ENCODE measurements around the gene CCDC191. TPM values are rescaled to one million over a fixed set of nuclear protein-coding genes. Genes with fewer than 3 reads are reported as not detected.

CCDC191 gene
- total and polyA plus RNA-seq, 2 of the 4 experiments (the other 2 are of a cell fraction) = 0.72 to 1.1 TPM

DNA sequence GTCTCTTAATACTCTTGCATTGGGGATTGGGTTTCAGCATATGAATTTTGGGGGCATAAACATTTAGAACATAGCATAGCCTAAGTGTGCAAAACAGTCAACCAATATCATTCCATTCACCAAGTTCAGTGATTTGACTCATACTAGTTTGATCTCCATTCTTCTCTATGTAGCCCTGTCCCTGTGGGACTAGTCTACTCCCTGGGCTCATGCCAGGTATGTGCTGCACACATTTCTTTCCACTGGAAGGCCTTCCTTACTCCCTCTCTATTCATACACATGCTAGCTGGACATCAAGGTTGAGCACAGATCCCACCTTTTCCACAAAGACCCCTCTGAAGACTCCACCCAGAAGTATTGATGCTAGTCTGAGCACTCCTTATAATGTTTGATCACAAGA is 103.4 kb downstream of the CCDC191 start:
- Histone ChIP-seq H4K20me1 (ENCODE audit: insufficient read depth, low read length) (no peaks in the 10 kb centered on the region), H3K4me2 (ENCODE audit: low read depth, low read length) (no peak overlapping the region), H2BK20ac (ENCODE audit: low read depth, low read length) (no peak overlapping the region), H3K56ac (ENCODE audit: extremely low read depth, insufficient read depth, low read length) (no peak overlapping the region), H3K9ac (ENCODE audit: low read depth, low read length) (no peak overlapping the region), H3K9me3 (ENCODE audit: control insufficient read depth, insufficient read depth, low read length) (no peaks in the 10 kb centered on the region), H3K27me3 (ENCODE audit: control insufficient read depth, insufficient read depth, low read length) (peaks cover 19% of the 10 kb centered on the region), H4K8ac (ENCODE audit: low read depth in 2 of 2, low read length in 2 of 2) (no peak overlapping the region), H3K36me3 (ENCODE audit: control insufficient read depth, insufficient read depth, low read length) (no peaks in the 10 kb centered on the region), H2AK5ac (ENCODE audit: low read depth, low read length) (no peak overlapping the region), H3K79me1 (ENCODE audit: low read depth in 1 of 2, low read length in 2 of 2) (no peaks in the 10 kb centered on the region), H2BK120ac (ENCODE audit: low read depth, low read length) (no peak overlapping the region), H3K9me1 (ENCODE audit: insufficient read depth, low read length) (no peaks in the 10 kb centered on the region), H3K14ac (replicated peaks; ENCODE audit: low read depth, low read length) (no peak overlapping the region), H2AK9ac (replicated peaks; ENCODE audit: low read depth, low read length, poor library complexity) (no peak overlapping the region), H2BK15ac (ENCODE audit: low read depth, low read length) (no peak overlapping the region), H3K4me1 (ENCODE audit: control insufficient read depth, insufficient read depth, low read length) (no peaks in the 10 kb centered on the region), H3K18ac (ENCODE audit: low read depth, low read length) (no peak overlapping the region), H4K5ac (ENCODE audit: low read depth, low read length) (no peak overlapping the region), H3K4ac (ENCODE audit: low read depth, low read length) (no peak overlapping the region), H3K23ac (ENCODE audit: low read depth, low read length) (no peak overlapping the region), H3K27ac (ENCODE audit: insufficient read depth, low read length) (no peak overlapping the region), H4K91ac (ENCODE audit: insufficient read depth, low read depth, low read length) (no peak overlapping the region), H2AFZ (replicated peaks; ENCODE audit: low read length, poor library complexity) (no peak overlapping the region), H2BK5ac (ENCODE audit: low read depth, low read length, poor library complexity, severe bottlenecking) (no peak overlapping the region), H3K4me3 (ENCODE audit: insufficient read depth, low read depth, low read length) (no peak overlapping the region)
- BruUV-seq (replicated peaks) = no TSS peak
- intact Hi-C loops (cut with micrococcal nuclease) = no loop called here
- ATAC-seq (ENCODE audit: low read depth) (no peak), DNase-seq (no peak)
- in situ Hi-C loops (cut with MboI; ENCODE audit: low sequenced_read_pairs) = no loop called here
- dilution Hi-C loops (cut with HindIII; ENCODE audit: low sequenced_read_pairs, unreplicated experiment) = no loop called here
- CTCF ChIA-PET = no interaction called here
- TF ChIP-seq FOS (IDR thresholded peaks at IDR 0.05; ENCODE audit: low read depth, low read length) (no peak), MXI1 (IDR thresholded peaks at IDR 0.05; ENCODE audit: borderline replicate concordance, low read depth, low read length) (no peak), CHD1 (IDR thresholded peaks at IDR 0.05; ENCODE audit: low read depth, low read length) (no peak), MAZ (IDR thresholded peaks at IDR 0.05; ENCODE audit: borderline replicate concordance, low read depth, low read length) (no peak), POLR2A (IDR thresholded peaks at IDR 0.05; ENCODE audit: low read depth, low read length) (no peak), SMC3 (IDR thresholded peaks at IDR 0.05; ENCODE audit: low read depth, low read length) (no peak), RCOR1 (IDR thresholded peaks at IDR 0.05; ENCODE audit: insufficient replicate concordance, low read length) (no peak), NFE2L2 (IDR thresholded peaks at IDR 0.05; ENCODE audit: low read depth, low read length) (no peak), MAFK (IDR thresholded peaks at IDR 0.05; ENCODE audit: low read depth, low read length) (no peak), BHLHE40 (IDR thresholded peaks at IDR 0.05; ENCODE audit: low read depth, low read length) (no peak), CEBPB (IDR thresholded peaks at IDR 0.05; ENCODE audit: low read depth, low read length) (no peak), RFX5 (IDR thresholded peaks at IDR 0.05; ENCODE audit: low read depth, low read length) (no peak), RAD21 (IDR thresholded peaks at IDR 0.05; ENCODE audit: low read length) (no peak)
- TF ChIP-seq, protein P1, sequence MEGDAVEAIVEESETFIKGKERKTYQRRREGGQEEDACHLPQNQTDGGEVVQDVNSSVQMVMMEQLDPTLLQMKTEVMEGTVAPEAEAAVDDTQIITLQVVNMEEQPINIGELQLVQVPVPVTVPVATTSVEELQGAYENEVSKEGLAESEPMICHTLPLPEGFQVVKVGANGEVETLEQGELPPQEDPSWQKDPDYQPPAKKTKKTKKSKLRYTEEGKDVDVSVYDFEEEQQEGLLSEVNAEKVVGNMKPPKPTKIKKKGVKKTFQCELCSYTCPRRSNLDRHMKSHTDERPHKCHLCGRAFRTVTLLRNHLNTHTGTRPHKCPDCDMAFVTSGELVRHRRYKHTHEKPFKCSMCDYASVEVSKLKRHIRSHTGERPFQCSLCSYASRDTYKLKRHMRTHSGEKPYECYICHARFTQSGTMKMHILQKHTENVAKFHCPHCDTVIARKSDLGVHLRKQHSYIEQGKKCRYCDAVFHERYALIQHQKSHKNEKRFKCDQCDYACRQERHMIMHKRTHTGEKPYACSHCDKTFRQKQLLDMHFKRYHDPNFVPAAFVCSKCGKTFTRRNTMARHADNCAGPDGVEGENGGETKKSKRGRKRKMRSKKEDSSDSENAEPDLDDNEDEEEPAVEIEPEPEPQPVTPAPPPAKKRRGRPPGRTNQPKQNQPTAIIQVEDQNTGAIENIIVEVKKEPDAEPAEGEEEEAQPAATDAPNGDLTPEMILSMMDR (conservative IDR thresholded peaks at IDR 0.05; ENCODE audit: low read depth, low read length) = no peak
- TF ChIP-seq, protein P2, sequence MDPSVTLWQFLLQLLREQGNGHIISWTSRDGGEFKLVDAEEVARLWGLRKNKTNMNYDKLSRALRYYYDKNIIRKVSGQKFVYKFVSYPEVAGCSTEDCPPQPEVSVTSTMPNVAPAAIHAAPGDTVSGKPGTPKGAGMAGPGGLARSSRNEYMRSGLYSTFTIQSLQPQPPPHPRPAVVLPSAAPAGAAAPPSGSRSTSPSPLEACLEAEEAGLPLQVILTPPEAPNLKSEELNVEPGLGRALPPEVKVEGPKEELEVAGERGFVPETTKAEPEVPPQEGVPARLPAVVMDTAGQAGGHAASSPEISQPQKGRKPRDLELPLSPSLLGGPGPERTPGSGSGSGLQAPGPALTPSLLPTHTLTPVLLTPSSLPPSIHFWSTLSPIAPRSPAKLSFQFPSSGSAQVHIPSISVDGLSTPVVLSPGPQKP (IDR thresholded peaks at IDR 0.05; ENCODE audit: borderline replicate concordance, low read depth, low read length) = no peak
- TF ChIP-seq, protein P3, sequence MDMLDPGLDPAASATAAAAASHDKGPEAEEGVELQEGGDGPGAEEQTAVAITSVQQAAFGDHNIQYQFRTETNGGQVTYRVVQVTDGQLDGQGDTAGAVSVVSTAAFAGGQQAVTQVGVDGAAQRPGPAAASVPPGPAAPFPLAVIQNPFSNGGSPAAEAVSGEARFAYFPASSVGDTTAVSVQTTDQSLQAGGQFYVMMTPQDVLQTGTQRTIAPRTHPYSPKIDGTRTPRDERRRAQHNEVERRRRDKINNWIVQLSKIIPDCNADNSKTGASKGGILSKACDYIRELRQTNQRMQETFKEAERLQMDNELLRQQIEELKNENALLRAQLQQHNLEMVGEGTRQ (IDR thresholded peaks at IDR 0.05; ENCODE audit: low read depth, low read length) = no peak
- POLR2A ChIA-PET (ENCODE audit: unreplicated experiment) = no interaction called here
